ENCODE results near the gene METRN.
A peak's percentile ranks its signal among the peaks of the same experiment; 100 is the strongest.

The METRN gene

GRCh38 chr16:723695-724094, 8.8 kb downstream of the METRN start:
- DNase-seq (ENCODE audit: low read depth) = no peak

GRCh38 chr16:724188-725040, 9.5 kb downstream of the METRN start:
- no peak for DNase-seq (ENCODE audit: low read depth)

GRCh38 chr16:725041-725376, 10.1 kb downstream of the METRN start:
- no peak for DNase-seq (ENCODE audit: low read depth)

GRCh38 chr16:725463-726187, 10.7 kb downstream of the METRN start:
- DNase-seq (ENCODE audit: low read depth) = no peak

- DNase-seq (ENCODE audit: low read depth) = no peak
These were observed 11.2 kb downstream of the METRN start for GRCh38 chr16:726188-726437.

- peak; percentile 46 for DNase-seq (ENCODE audit: low read depth)
These were observed 11.7 kb downstream of the METRN start, which contains the start of the genes CCDC78 and HAGHL for GRCh38 chr16:726438-727290. TSS of gene CCDC78 (minus strand) at chr16:726443. CDS start at chr16:726367, 76 bp downstream. TSS of gene HAGHL (plus strand) at chr16:727106. CDS start at chr16:727510, 404 bp downstream.

- DNase-seq (ENCODE audit: low read depth) = no peak
These were observed 12.5 kb downstream of the METRN start for GRCh38 chr16:727291-727977.

- DNase-seq (ENCODE audit: low read depth) = no peak
These were observed 13.4 kb downstream of the METRN start for GRCh38 chr16:728131-728889.

- no peak for DNase-seq (ENCODE audit: low read depth)
These were observed 14.2 kb downstream of the METRN start for GRCh38 chr16:728890-729744.

GRCh38 chr16:729768-730665, 15.1 kb downstream of the METRN start:
- DNase-seq (ENCODE audit: low read depth) = no peak

- DNase-seq (ENCODE audit: low read depth) = no peak
These were observed 16.0 kb downstream of the METRN start for GRCh38 chr16:730666-731509.

GRCh38 chr16:732332-732731, 17.4 kb downstream of the METRN start:
- DNase-seq (ENCODE audit: low read depth) = no peak

- DNase-seq (ENCODE audit: low read depth) = no peak
These were observed 18.0 kb downstream of the METRN start for GRCh38 chr16:732936-733335.

- DNase-seq (ENCODE audit: low read depth) = no peak
These were observed 18.7 kb downstream of the METRN start for GRCh38 chr16:733382-734207.

GRCh38 chr16:734208-734980, 19.5 kb downstream of the METRN start:
- no peak for DNase-seq (ENCODE audit: low read depth)

- no peak for DNase-seq (ENCODE audit: low read depth)
These were observed 20.3 kb downstream of the METRN start for GRCh38 chr16:734981-735881.
